Liver (tissue), 3 donors: ENCODE data around the gene CXCL16.

ENCODE experiments used
- ATF3 ChIP-seq: IDR thresholded peaks from 2 replicates; pipeline ENCODE4 v1.6.1; 2016; ENCODE audit warnings: antibody characterized with exemption
- CTCF ChIP-seq: fragments of 150-350 bp; IDR thresholded peaks from 2 replicates; pipeline ENCODE4 v1.5.1; 2017; ENCODE audit warnings: improper control_type of control experiment, low read depth, low read length; ENCODE audit not compliant: missing input control
- FOXA1 ChIP-seq: IDR thresholded peaks from 2 replicates; pipeline ENCODE4 v1.6.1; 2016; ENCODE audit warnings: antibody characterized with exemption
- JUND ChIP-seq, 2 donors: IDR thresholded peaks; 2 replicates each; pipeline ENCODE4 v1.6.1; 2016; ENCODE audit warnings: antibody characterized with exemption in 2 of 2
- MAX ChIP-seq: IDR thresholded peaks from 2 replicates; pipeline ENCODE4 v1.6.1; 2016; ENCODE audit warnings: antibody characterized with exemption
- NR2F2 ChIP-seq: IDR thresholded peaks from 2 replicates; pipeline ENCODE4 v1.6.1; 2016; ENCODE audit warnings: antibody characterized with exemption
- REST ChIP-seq: IDR thresholded peaks from 2 replicates; pipeline ENCODE4 v1.6.1; 2016; ENCODE audit warnings: antibody characterized with exemption, mild to moderate bottlenecking
- RXRA ChIP-seq, 2 donors: IDR thresholded peaks; 2 replicates each; pipeline ENCODE4 v1.6.1; 2017 to 2018; ENCODE audit warnings: antibody characterized with exemption in 2 of 2, mild to moderate bottlenecking in 1 of 2
- TAF1 ChIP-seq: conservative IDR thresholded peaks from 2 replicates; pipeline ENCODE4 v1.6.1; 2016; ENCODE audit warnings: antibody characterized with exemption, mild to moderate bottlenecking
- YY1 ChIP-seq: IDR thresholded peaks from 2 replicates; pipeline ENCODE4 v1.6.1; 2016; ENCODE audit warnings: antibody characterized with exemption, mild to moderate bottlenecking
- ZBTB33 ChIP-seq: IDR thresholded peaks from 2 replicates; pipeline ENCODE4 v1.6.1; 2016; ENCODE audit warnings: antibody characterized with exemption
- donor health status: healthy.
- donor health status: healthy.

- TF ChIP-seq CTCF (no peak), YY1 (no peak), ATF3 (no peak), REST (no peak), RXRA (IDR thresholded peaks at IDR 0.05) (no peak), JUND (IDR thresholded peaks at IDR 0.05) (no peak), ZBTB33 (no peak), FOXA1 (no peak), TAF1 (no peak), MAX (no peak), NR2F2 (no peak)
Observed at GRCh38 chr17:4719684-4720221, 20.0 kb downstream of the CXCL16 start.
